GM21526 (cell line): ENCODE data around the gene OMA1.

ENCODE experiments used
- ATAC-seq: cut with Tn5 transposase; IDR thresholded peaks from one replicate; pipeline ENCODE4 v1.9.1; 2021; ENCODE audit warnings: moderate library complexity; ENCODE audit not compliant: unreplicated experiment, low FRiP score

Gene OMA1

DNA sequence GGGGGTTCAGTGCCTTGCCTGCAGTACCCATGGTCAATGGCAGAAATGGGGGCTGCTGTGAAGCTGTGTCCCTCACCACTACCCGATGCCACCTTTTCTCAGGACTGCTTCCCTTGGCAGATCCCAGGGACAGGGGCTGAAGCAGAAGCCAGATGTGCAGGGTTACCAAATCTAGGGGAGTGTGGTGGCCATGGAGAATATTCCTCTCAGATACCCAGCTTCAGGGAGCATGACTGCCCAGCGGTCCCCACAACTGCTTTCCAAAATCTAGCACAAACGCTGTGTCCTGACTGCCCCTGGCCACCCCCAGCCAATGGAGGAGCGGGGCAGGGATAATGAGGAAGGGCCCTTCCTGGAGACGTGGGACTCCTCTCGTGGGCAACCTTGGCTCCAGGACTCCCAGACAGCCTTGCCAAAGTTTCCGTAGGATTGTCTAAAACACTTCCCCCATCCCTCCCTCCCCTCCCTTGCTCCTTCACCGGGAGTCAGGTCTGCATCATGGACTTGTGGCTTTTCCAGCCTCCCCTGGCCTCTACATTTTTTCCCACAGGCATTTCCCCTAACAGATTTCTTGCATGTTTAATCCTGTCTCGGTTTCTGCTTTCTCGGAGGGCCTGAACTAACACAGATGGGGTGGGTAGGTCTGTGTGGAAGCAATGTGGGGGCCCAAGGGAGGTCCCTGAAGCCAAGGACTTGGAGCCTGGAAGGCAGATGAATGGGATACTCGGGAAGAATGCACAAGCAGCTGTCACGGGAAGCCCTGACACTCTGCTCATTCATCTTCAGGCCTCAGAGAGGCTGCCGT, 80.5 kb downstream of the OMA1 start:
- no peak for ATAC-seq

DNA sequence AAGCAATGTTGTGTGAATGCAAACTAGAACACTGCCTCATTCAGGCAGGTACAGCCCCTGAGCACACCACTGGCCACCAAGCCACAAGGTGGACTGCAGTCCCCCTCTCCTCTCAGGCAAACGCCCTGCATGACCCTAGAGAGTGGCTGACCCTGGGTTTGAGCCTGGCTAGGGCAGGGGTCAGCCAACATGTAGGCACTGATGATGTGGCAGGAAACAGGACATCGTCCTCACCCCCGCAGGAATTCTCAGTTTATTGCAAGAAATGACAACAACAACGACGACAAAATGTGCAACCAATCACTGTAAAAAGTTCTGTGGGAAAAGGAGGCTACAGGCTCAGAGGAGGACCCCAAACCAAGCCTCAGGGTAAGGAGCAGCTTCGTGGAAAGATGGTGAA, 81.3 kb downstream of the OMA1 start:
- ATAC-seq = no peak

DNA sequence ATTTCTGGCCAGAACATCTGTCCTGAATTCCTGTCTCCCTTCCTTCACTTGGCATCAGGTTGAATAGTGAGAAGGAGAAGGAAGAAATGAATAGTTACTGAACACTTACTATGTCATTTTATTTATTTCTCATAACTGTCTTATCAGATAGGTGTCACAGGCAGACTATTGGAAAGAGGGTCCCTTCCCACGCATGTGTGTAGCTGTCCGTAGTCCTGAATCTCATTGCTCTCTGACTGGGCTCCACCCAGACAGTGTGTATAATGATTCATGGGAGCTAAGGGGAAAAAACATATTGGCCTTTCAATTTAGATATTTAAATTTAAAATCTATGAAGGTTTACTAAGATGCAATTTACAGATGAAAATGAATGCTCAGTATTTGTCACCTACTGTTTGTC, 86.1 kb downstream of the OMA1 start:
- ATAC-seq = no peak

DNA sequence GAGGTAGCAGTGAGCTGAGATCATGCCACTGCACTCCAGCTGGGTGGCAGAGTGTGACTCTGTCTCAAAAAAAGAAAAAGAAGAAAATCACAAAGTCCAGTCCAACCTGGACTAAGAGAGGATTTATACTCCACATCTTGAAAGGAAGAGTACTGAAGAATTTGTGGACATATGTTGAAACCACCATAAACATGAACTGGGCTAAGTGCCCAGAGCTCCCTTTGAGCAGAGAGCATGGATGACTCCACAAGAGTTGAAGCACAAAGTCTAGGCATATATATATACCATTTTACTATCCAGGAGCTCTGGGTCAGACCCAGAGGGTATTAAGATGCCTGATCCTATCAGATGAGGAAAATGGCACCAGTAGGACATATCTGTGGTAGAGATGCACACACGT, 86.6 kb downstream of the OMA1 start:
- ATAC-seq = no peak

DNA sequence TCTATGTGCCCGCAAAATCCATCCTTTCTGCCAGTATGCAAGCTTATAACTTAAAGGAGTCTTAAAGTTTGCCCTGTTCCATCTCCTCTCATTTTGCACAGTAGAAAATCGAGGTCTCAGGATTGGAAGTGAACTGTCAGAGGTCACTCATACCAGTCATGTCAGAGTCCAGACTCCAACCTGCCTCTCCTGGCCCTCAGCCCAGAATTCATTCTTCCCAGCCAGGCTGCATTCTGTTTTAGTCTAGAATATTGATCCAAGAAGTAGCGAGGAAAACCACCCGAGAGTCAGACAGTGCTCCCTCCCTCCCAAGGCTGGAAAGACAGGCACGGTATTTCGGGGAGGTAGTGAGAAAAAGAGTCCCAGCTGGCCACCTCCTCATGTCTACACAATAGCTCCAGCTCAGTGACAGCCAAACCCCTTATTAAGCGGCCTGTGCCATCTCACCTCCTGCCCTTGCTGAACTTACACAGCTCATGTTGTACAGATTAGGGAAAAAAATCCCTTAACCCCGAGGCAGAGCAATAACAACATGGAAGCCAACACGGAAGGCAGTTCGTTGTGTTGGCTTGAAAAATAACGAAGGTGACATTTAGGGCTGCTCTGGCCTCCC, 89.4 kb downstream of the OMA1 start:
- ATAC-seq = no peak

GRCh38 chr1:58456470-58456869, 90.1 kb downstream of the OMA1 start:
- ATAC-seq = no peak

DNA sequence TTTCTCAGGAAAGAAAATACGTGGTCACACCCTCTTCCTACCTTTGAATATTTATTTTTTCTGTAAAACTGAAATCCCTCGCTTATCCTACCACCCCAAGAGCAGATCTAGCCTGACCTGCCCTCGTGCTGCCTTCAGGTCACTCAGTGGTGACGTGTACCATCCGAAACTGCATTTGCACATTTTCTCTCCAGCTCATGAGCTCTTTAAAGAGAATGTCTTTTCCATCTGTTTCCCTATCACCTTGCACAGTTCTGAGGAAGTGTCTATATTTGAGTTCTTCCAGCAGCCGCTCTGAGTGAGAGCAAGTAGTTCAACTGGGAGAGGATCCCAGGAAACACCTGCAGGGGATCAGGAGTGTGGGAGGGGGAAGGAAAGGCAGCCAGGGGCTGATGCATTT, 91.7 kb downstream of the OMA1 start:
- no peak for ATAC-seq

DNA sequence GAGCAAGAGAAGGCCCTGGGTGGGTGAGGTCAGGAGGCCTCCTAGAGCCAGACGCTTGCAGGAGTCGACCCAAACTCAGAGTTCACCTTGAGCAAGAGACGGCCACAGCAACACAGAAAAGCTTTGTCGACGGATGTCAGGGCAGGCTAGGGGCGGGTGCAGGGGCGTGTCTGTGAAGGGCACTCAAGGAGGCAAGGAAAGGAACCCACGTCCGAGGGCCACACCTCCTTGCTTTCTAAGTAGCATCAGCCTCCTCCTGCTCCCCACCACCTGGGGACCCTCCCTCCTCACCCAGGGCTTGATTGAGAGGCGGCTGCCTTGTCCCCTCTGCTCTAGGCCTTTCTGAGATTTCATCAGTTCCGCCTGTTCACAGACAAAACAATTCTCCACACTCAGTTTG, 92.1 kb downstream of the OMA1 start:
- ATAC-seq = no peak

DNA sequence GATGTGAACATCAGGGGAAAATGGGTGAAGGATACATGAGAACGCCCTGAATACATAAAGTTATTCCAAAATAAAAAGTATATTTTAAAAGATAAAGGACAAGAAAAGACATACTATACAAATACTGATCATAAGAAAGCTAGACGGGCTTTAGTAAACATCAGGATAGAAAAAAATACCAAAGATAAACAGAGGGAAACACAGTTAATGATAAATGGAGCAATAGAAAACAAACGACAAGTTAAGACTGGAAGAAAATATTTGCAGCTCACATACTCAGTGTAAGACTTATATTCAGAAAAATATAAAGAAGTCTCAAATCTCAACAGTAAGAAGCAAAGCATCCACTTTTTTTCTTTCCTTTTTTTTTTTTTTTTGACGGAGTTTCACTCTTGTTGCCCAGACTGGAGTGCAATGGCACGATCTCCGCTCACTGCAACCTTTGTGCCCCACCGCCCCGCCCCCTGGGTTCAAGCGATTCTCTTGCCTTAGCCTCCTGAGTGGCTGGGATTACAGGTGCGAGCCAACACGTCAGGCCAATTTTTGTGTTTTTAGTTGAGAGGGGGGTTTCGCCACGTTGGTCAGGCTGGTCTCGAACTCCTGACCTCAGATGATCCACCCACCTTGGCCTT, 94.8 kb downstream of the OMA1 start:
- no peak for ATAC-seq

GRCh38 chr1:58447886-58448285, 98.6 kb downstream of the OMA1 start:
- ATAC-seq = no peak

DNA sequence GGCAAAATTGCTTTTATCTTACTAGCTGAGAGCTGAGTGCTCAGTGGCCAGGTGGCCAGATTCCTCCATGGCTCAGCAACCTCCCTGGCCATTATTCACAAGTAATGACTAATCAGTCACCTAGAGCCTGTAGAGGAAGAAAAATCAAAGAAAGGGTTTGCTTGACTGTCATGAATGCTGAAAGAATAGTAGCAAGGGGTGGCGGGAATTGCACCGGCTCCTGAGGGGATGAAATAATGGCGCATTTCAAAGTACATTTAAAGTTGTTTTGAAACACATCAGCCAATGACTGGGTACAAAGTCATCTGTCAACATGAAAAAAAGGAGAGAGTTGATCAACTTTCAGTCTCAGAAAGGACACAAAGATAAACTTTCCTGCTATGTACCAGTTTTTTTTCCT, 99.5 kb downstream of the OMA1 start:
- no peak for ATAC-seq

GRCh38 chr1:58446368-58446767, 100.2 kb downstream of the OMA1 start:
- ATAC-seq = no peak

GRCh38 chr1:58443986-58444868, 102.3 kb downstream of the OMA1 start:
- ATAC-seq = no peak

GRCh38 chr1:58442114-58442513, 104.4 kb downstream of the OMA1 start:
- ATAC-seq = no peak

DNA sequence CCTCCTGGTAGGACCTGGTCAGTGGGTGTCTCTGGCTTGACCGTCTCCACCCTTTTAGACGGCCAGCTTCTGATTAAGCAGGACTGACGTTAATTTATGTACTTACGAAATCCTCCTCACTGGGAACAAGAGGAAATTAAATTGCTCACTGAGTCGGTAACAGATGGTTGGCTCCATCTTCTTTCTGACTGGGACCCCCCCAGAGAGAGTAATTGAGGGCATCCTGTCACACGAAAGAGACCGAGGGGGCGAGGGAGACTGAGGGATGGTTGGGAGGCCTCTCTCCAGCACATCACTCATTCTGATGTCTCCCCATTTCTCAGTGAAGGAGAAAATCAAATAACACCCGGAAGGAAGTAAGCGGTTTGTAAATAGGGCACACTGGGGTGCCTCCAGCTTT, 104.8 kb downstream of the OMA1 start:
- no peak for ATAC-seq

GRCh38 chr1:58440696-58441095, 105.8 kb downstream of the OMA1 start:
- no peak for ATAC-seq

GRCh38 chr1:58439946-58440345, 106.6 kb downstream of the OMA1 start:
- no peak for ATAC-seq

- ATAC-seq = no peak
These were observed 108.1 kb downstream of the OMA1 start for GRCh38 chr1:58438468-58438867.

GRCh38 chr1:58437623-58438022, 108.9 kb downstream of the OMA1 start:
- ATAC-seq = no peak

DNA sequence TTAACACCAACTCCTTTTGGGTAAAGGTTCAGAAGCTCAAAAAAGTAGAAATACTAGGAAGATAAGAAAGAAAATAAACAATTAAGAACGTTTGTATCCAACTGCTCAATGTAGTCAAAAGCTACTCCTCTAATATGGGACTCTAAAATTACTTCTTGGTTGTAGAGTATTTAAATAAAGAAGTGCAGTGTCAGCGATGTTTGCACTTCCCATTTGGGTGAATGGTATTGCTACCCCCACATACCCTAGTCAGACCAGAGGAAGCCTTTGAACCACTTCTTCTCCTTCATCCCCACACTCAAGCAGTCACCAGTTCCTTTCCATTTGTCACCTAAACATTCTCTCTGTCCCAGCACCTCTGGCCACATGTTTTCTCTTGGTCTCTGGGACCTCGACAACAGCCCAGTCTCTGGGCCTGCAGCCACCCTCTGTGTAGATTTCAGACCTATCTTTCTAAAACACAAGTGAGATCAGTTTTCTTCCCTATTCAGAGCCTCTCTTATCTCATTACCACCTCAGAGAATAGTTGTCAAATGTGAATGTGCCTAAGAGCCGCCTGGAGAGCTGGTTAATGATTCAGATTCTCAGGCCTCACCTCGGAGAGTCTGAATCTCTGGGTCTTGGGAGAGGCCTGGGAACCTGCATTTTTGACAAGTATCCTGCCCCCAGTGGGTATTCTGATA, 109.8 kb downstream of the OMA1 start:
- no peak for ATAC-seq
